Upper lobe of left lung (tissue), 4 donors: Measurements from ENCODE around the gene UBE2G1.

Experiments
- CTCF ChIP-seq, 6 experiments: fragments of 450-650 bp in 4 of 6; fragments of 200-600 bp in 2 of 6; sonication (generic) in 2 of 6; IDR thresholded peaks; one replicate each; pipeline ENCODE4 v1.5.1; 2016 to 2019; ENCODE audit warnings: antibody characterized with exemption in 6 of 6
- POLR2AphosphoS5 ChIP-seq, 2 donors: sonication (generic); formaldehyde crosslinking; IDR thresholded peaks; one replicate each; pipeline ENCODE4 v1.5.1; 2017; ENCODE audit warnings: antibody characterized with exemption in 2 of 2

- TF ChIP-seq POLR2AphosphoS5 (IDR thresholded peaks at IDR 0.05) (no peak), CTCF (IDR thresholded peaks at IDR 0.05) (no peak)
These were observed 8.7 kb upstream of the UBE2G1 start for GRCh38 chr17:4375039-4375748.
